Measurements from ENCODE around the gene UBE3A.

Gene UBE3A

GRCh38 chr15:25426896-25427610 is 11.8 kb downstream of the UBE3A start:
- no peak for TF ChIP-seq CTCF (IDR thresholded peaks at IDR 0.05)

- TF ChIP-seq CTCF (IDR thresholded peaks at IDR 0.05) = no peak
These were observed 14.8 kb downstream of the UBE3A start for GRCh38 chr15:25424073-25424472.

- no peak for TF ChIP-seq CTCF (IDR thresholded peaks at IDR 0.05)
These were observed 16.8 kb downstream of the UBE3A start for GRCh38 chr15:25422021-25422420.

GRCh38 chr15:25418202-25418601 is 20.6 kb downstream of the UBE3A start:
- no peak for TF ChIP-seq CTCF (IDR thresholded peaks at IDR 0.05)

GRCh38 chr15:25417604-25418003 is 21.2 kb downstream of the UBE3A start:
- TF ChIP-seq CTCF (IDR thresholded peaks at IDR 0.05) = no peak

GRCh38 chr15:25416693-25417092 is 22.1 kb downstream of the UBE3A start:
- no peak for TF ChIP-seq CTCF (IDR thresholded peaks at IDR 0.05)

- no peak for TF ChIP-seq CTCF (IDR thresholded peaks at IDR 0.05)
These were observed 23.1 kb downstream of the UBE3A start for GRCh38 chr15:25415707-25416106.

- TF ChIP-seq CTCF (IDR thresholded peaks at IDR 0.05) = no peak
These were observed 23.6 kb downstream of the UBE3A start for GRCh38 chr15:25415217-25415616.
